ENCODE results near the gene OPTC. TPM values are rescaled to one million over a fixed set of nuclear protein-coding genes. Genes with fewer than 3 reads are reported as not detected.

The OPTC gene
- polyA plus RNA-seq, 2 of the 4 experiments (the other 2 are of a cell fraction), result not detected

DNA sequence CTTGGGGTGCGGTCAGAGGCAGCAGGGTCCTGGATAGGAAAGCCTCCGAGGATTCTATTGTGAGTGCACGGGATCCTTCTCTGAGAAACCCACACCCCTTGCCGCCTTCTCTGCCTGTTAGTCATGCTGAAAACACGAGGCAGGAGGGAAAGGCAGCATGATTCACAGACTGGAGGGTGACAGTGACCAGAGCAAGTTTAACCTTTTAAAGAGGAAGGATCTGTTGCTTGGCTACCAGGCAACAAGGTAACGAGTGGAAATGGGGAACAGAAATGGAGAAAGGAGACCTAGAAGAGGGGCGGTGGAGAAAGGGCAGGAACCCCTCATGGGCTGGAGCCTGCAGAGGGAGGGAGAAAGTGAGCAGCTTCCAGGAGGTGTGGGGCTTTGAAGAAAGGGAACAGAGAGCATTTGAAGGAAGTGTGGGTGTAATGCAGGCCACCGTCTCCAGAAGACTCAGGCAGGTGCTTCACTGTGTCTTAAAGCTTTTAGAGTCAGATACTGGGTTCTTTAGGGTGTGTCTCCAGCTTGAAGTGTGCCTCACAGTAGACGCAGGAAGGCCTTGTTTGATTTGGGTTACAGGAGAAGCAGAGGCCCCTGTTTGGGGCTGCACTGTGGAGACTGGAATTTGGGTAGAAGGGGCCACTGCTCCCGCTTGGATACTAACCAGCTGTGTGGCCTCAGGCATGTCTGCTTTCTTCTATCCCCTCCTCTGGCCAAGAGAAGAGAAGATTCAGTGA is 19.1 kb downstream of the OPTC start:
- Histone ChIP-seq H3K27ac (peak overlapping the region; percentile 86 to 91), H3K4me2 (peak overlapping the region; percentile 73), H3K4me3 (no peak overlapping the region), H3K4me1 (peaks cover 42% of the 10 kb centered on the region), H3K9me3 (no peaks in the 10 kb centered on the region)
- DNase-seq (ENCODE audit: low read depth in 1 of 2, low spot score in 1 of 2), result peak; percentile 85 to 93
- ATAC-seq, result peak; percentile 92 to 93
- 16% methylated on average over 10 of the region's 10 CpGs for WGBS (ENCODE audit: missing lambda C conversion rate)
- ChIA-PET CTCF (interaction anchor here (0.9 to 2.7 kb wide), 4 partner anchors 9 to 189 kb away, joined by 3 to 17 read pairs (median 7); no protein-coding TSS in a partner anchor), POLR2A (no interaction called here)
- TF ChIP-seq SREBF2 (IDR thresholded peaks at IDR 0.05), result no peak
- no peak; the same call in 1 of the 2 replicates for TF ChIP-seq FOSB (CRISPR knock-in tag; IDR thresholded peaks at IDR 0.05)
- TF ChIP-seq RFX5 (IDR thresholded peaks at IDR 0.05), result no peak
- TF ChIP-seq ZC3H11A (IDR thresholded peaks at IDR 0.05), result no peak
- peak; percentile 50; the same call in 1 of the 2 replicates for TF ChIP-seq HOXA7 (CRISPR knock-in tag; IDR thresholded peaks at IDR 0.05)
- no peak for TF ChIP-seq MAZ (IDR thresholded peaks at IDR 0.05; ENCODE audit: borderline replicate concordance, low read depth, low read length)
- no peak for TF ChIP-seq ZNF302 (CRISPR knock-in tag; IDR thresholded peaks at IDR 0.05)
- TF ChIP-seq, protein P1, sequence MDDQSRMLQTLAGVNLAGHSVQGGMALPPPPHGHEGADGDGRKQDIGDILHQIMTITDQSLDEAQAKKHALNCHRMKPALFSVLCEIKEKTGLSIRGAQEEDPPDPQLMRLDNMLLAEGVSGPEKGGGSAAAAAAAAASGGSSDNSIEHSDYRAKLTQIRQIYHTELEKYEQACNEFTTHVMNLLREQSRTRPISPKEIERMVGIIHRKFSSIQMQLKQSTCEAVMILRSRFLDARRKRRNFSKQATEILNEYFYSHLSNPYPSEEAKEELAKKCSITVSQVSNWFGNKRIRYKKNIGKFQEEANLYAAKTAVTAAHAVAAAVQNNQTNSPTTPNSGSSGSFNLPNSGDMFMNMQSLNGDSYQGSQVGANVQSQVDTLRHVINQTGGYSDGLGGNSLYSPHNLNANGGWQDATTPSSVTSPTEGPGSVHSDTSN (IDR thresholded peaks at IDR 0.05), result no peak
- TF ChIP-seq RAD21 (conservative IDR thresholded peaks at IDR 0.05 in 1 of 2, IDR thresholded peaks at IDR 0.05 in 1 of 2), result peak in 1 of 2 experiments; percentile 17; a peak in 1 of 5 replicates
- TF ChIP-seq JUNB (IDR thresholded peaks at IDR 0.05), result peak; percentile 59
- peak; percentile 82; the same call in 1 of the 2 replicates for TF ChIP-seq ATOH8 (CRISPR knock-in tag; IDR thresholded peaks at IDR 0.05; ENCODE audit: low read depth)
- TF ChIP-seq CEBPB (IDR thresholded peaks at IDR 0.05), result no peak
- no peak for TF ChIP-seq FOXS1 (CRISPR knock-in tag; IDR thresholded peaks at IDR 0.05)
- 0 out of 2 replicates have a peak, but pooled peaks have one; percentile 53 for TF ChIP-seq BHLHE40 (IDR thresholded peaks at IDR 0.05; ENCODE audit: low read depth, low read length)
- peak in 1 of 2 experiments; percentile 53; a peak in 2 of 5 replicates for TF ChIP-seq JUN (IDR thresholded peaks at IDR 0.05)
- TF ChIP-seq, protein P2, sequence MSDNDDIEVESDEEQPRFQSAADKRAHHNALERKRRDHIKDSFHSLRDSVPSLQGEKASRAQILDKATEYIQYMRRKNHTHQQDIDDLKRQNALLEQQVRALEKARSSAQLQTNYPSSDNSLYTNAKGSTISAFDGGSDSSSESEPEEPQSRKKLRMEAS (IDR thresholded peaks at IDR 0.05), result peak; percentile 99
- no peak for TF ChIP-seq EP300 (IDR thresholded peaks at IDR 0.05)
- no peak for TF ChIP-seq HDAC2 (IDR thresholded peaks at IDR 0.05)
- TF ChIP-seq EHMT2 (IDR thresholded peaks at IDR 0.05; ENCODE audit: low read depth), result no peak
- no peak for TF ChIP-seq HEYL (CRISPR knock-in tag; IDR thresholded peaks at IDR 0.05)
- TF ChIP-seq HOXB13 (CRISPR knock-in tag; IDR thresholded peaks at IDR 0.05; ENCODE audit: low read depth), result peak; percentile 71; the same call in 1 of the 2 replicates
- no peak; the same call in 1 of the 2 replicates for TF ChIP-seq GATA3 (IDR thresholded peaks at IDR 0.05; ENCODE audit: borderline replicate concordance)
- no peak for TF ChIP-seq TFCP2L1 (CRISPR knock-in tag; IDR thresholded peaks at IDR 0.05)
- no peak for TF ChIP-seq SMC3 (IDR thresholded peaks at IDR 0.05)
- TF ChIP-seq, protein P3, sequence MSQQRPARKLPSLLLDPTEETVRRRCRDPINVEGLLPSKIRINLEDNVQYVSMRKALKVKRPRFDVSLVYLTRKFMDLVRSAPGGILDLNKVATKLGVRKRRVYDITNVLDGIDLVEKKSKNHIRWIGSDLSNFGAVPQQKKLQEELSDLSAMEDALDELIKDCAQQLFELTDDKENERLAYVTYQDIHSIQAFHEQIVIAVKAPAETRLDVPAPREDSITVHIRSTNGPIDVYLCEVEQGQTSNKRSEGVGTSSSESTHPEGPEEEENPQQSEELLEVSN (IDR thresholded peaks at IDR 0.05; ENCODE audit: borderline replicate concordance, low read depth), result peak; percentile 99
- peak; percentile 80 for TF ChIP-seq FOSL2 (IDR thresholded peaks at IDR 0.05)
- peak; percentile 90 for TF ChIP-seq FOSL2 (CRISPR knock-in tag; IDR thresholded peaks at IDR 0.05)
- TF ChIP-seq MYC (IDR thresholded peaks at IDR 0.05; ENCODE audit: borderline replicate concordance, low read length), result peak; percentile 82; the same call in 1 of the 2 replicates
- peak; percentile 95 for FAIRE-seq

Data from A549 (cell line).